ENCODE data around the gene RPL26. TPM values are rescaled to one million over a fixed set of nuclear protein-coding genes. Genes with fewer than 3 reads are reported as not detected.

Gene RPL26
- 3,054 and 3,660 TPM in 2 replicates for total RNA-seq (2014; rRNA removed; shearing (Covaris generic))

DNA sequence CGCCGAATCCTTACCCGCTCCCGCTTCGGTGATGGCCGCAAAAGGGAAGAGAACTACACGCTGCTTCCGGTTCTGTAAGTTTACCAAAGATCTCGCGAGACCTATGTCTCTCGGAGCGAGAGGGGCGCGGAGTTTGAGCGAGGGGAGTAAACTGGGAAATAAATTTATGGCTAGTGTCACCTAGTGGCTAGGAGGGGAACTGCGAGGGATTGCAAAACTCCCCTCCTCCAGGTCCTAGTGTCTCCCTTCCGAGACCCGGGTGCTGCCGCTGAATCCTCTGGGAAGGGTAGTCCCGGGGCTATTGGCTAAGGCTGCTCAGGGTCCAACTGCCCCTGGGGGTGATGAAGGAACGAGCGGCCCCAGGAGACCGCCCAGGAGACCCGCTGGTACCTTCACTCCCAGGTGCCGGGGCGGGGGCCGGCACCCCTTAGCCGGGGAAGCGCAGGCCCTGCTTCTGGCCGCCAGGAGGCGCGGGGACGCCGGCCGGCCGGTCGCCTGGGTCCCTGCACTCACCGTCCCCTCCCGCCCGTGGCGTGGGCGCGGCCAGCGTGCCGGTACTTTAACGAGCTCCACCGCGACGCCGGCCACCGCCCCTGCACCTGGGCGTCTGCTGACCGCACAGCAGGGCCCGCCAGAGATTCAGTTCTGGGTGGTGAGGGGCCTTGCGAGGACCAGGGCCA, at the start of gene RPL26:
TSS of gene RPL26 (minus strand) at position 51 of the 680 bp plus-strand sequence. CDS start 883 bp downstream, outside the sequence.
- Histone ChIP-seq H3K4me3 (peak within 1 kb of the TSS; percentile 74), H3K9me3 (replicated peaks) (no peaks in the 10 kb centered on the region), H3K4me1 (no peaks in the 10 kb centered on the region), H3K27ac (peak within 1 kb of the TSS; percentile 80), H3K36me3 (peaks cover 43% of the 10 kb centered on the region), H3K27me3 (no peaks in the 10 kb centered on the region)
- peak; percentile 94 to 97 for DNase-seq

DNA sequence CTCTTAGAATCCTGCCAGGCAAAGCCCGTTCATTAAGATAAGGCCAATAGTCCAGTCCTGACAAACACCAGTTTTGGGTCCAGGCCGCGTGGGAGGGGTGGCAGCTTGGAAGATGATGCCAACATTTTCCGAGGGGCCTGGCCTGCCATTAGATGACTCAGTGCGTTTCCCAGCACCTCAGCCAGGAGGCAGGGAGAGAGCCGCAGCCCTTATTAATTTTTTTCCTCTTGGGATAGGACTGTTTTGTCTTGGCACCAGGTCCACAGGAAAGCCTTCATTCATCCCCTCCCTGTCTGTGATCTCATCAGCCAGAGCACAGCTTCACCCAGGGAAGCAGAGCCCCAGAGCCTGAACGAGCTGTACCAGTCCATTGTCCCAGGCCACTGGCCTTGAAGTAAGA, 48.0 kb upstream of the RPL26 start:
- Histone ChIP-seq H3K4me1 (no peaks in the 10 kb centered on the region), H3K27me3 (no peaks in the 10 kb centered on the region), H3K36me3 (no peaks in the 10 kb centered on the region), H3K9me3 (replicated peaks) (no peaks in the 10 kb centered on the region), H3K4me3 (no peak overlapping the region), H3K27ac (no peak overlapping the region)
- DNase-seq: no peak

DNA sequence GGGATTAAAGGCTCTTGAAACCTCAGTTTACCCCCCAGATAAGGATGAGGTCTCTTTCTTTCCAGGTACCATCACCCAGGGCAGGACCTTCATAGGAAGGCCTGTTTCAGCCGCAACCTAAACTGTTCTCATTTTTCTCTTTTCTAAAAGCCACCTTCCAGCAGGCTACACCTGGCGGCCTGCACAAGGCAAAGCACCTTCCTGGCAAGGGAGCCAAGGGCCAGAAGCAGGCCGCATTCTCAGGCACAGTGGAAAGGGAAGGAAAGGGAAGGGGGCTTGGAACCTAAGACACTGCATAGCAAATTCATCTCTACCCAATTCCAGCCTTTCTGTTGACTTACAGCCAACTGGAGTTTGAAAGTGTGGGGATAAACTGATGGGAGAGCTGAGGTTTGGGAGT, 43.8 kb upstream of the RPL26 start:
- H3K27ac ChIP-seq: no peak overlapping the region
- DNase-seq: no peak
- no peak overlapping the region for H3K4me3 ChIP-seq
- H3K36me3 ChIP-seq: no peaks in the 10 kb centered on the region
- no peaks in the 10 kb centered on the region for H3K27me3 ChIP-seq
- H3K4me1 ChIP-seq: no peaks in the 10 kb centered on the region
- no peaks in the 10 kb centered on the region for H3K9me3 ChIP-seq (replicated peaks)

DNA sequence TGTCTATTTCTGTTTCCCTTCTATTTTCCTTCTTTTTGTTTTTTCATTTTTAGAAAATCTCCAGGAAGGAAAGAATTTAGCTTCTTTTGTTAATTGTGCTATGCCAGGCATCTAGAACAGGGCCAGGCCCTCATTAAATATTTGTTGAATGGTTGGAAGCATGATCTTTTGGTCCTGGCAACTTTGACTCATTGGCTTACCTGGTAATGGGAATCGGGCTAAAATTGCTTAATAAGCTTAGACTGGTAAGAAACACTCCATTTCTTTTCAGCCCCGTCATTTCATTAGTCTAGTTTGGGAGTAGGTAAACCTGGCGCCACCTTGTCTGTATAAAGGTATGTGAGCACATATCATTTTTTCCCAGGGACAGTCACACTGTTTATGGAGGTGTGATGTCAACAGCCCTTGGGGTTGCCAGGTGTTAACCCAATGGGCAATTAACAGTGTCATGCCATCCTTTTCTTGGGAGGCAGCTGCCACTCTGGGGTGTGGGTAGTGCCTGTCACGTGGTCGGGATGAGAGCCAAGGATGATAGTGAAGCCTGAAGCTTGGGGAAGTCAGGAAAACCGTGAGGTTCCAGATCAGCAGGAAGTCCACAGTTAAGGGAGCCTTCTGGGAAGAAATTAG, 43.2 kb upstream of the RPL26 start:
- Histone ChIP-seq H3K4me3 (no peak overlapping the region), H3K27ac (no peak overlapping the region), H3K27me3 (no peaks in the 10 kb centered on the region), H3K4me1 (no peaks in the 10 kb centered on the region), H3K9me3 (replicated peaks) (no peaks in the 10 kb centered on the region), H3K36me3 (no peaks in the 10 kb centered on the region)
- peak in 1 of 2 experiments; percentile 7 for DNase-seq

DNA sequence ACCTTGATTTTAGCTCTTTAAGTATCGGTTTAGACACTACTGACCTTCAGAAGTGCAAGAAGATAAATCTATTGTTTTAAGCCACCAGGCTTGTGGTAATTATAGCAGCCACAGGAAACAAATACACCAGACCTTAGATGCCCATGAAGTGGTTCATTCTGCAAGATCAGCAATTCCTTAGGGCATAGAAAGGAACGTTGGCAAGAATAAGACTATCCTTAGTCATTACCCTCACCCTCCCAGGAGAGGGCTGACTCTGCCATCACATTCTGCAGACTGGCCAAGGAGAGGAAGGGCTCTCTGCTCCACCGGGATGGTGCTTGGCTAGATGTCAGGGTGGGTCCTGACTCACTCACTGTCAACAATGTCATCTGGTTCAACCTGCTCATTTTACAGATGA, 38.6 kb upstream of the RPL26 start:
- H3K9me3 ChIP-seq (replicated peaks): no peaks in the 10 kb centered on the region
- H3K27ac ChIP-seq: no peak overlapping the region
- no peaks in the 10 kb centered on the region for H3K27me3 ChIP-seq
- no peak for DNase-seq
- H3K36me3 ChIP-seq: no peaks in the 10 kb centered on the region; the same call in 1 of the 2 replicates
- H3K4me3 ChIP-seq: no peak overlapping the region
- no peaks in the 10 kb centered on the region for H3K4me1 ChIP-seq

DNA sequence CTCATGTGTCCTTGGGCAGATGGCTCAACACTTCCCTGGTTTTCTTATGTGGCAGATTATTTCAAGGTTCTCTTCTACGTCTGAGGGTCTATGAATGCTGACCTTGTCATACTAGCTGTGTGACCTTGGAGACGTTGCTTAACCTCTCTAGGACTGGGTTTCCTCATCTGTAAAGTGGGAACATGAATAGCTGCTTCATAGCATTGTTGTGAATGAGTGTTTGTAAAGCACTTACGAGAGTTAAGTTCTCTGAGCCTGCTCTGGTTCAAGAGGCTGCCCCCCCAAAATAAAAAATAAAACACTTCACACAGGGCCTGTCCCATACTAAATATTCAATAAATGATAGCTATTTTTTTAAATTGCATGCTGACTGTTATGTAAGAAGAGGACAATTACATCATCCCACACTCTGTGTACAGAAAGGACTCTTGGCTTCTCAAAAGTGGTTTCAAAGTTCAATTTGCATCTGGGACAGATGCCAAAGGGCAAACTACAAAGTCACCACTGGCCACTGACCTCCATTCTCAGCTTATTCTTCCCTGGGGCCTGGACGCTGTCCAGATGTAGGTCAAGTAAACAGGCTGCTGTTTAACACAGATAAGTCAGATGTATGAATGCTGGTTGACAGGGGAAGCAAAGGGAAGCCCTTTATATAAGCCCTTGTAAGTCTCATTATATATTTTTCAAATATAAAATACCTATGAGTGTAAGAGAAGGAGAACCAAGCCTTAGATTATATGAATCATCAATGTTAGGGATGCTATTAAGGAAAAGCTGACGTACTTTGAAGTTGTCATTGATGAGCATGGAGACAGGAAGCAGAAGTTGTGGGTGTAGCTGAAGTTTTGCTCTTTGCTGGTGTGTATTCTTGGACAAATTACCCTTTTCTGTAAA, 37.3 kb upstream of the RPL26 start:
- no peak for DNase-seq

DNA sequence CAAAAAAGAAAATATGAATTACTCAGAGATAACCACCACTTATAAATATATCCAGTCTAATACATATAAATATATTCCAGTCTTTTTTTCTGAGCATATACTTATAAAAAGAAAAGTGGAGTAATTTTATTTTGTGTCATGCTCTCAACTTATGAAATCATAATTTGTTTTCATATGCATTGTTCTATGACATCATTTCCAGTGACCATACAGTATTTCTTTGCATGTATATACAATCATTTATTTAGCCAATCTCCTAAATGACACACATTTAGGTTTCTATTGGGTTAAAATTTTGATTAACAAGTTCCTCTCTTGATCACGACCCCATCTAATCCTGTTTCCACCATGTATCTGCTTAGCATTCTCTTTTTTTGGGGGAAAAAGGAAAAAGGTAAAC, 36.3 kb upstream of the RPL26 start:
- DNase-seq: no peak
- Histone ChIP-seq H3K4me1 (no peaks in the 10 kb centered on the region), H3K27me3 (no peaks in the 10 kb centered on the region), H3K36me3 (no peaks in the 10 kb centered on the region; the same call in 1 of the 2 replicates), H3K9me3 (replicated peaks) (no peaks in the 10 kb centered on the region), H3K4me3 (no peak overlapping the region), H3K27ac (no peak overlapping the region)

More for the DNA sequence above, 37.3 kb upstream of the RPL26 start:
- Histone ChIP-seq H3K4me1 (no peaks in the 10 kb centered on the region), H3K9me3 (replicated peaks) (no peaks in the 10 kb centered on the region), H3K27me3 (no peaks in the 10 kb centered on the region), H3K27ac (no peak overlapping the region), H3K4me3 (no peak overlapping the region), H3K36me3 (no peaks in the 10 kb centered on the region; the same call in 1 of the 2 replicates)

DNA sequence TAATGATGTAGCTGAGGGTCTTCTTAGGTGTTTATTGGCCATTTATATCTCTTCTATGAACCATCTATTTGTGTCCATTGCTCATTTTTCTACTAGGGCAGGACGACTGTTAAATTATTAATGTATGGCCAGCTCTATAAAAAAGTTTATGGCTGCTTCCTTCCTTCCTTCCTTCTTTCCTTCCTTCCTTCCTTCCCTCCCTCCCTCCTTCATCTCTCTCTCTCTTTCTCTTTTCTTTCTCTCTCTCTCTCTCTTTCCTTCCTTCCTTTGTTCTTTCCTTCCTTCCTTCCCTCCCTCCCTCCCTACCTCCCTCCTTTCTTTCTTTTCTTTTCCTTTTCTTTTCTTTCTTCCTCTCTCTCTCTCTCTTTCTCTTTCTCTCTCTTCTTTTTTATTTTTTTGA, 35.5 kb upstream of the RPL26 start:
- no peak for DNase-seq
- no peaks in the 10 kb centered on the region; the same call in 1 of the 2 replicates for H3K36me3 ChIP-seq
- no peak overlapping the region for H3K4me3 ChIP-seq
- H3K9me3 ChIP-seq (replicated peaks): no peaks in the 10 kb centered on the region
- no peaks in the 10 kb centered on the region for H3K27me3 ChIP-seq
- no peaks in the 10 kb centered on the region for H3K4me1 ChIP-seq
- H3K27ac ChIP-seq: no peak overlapping the region

DNA sequence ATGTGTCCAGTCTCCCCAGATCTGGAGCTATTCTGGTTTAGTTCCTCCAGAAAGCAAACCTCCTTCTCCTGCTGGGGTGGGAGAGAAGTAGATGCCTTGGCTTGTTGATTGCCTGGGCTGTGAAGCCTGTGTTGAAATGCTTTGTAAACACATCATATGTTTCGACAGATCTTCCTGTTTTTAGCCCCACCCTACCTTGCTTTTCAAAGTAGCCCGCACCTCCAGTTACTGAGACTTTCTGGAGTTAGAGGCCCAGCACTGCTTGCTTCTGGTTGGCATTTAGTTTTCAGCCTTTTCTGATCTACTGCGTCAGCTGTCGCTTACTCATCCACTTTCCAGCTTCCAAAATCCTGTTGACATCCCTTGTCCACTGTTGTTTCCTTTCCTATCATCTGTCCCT, 34.8 kb upstream of the RPL26 start:
- Histone ChIP-seq H3K27ac (no peak overlapping the region), H3K27me3 (no peaks in the 10 kb centered on the region), H3K9me3 (replicated peaks) (no peaks in the 10 kb centered on the region), H3K36me3 (no peaks in the 10 kb centered on the region; the same call in 1 of the 2 replicates), H3K4me3 (no peak overlapping the region), H3K4me1 (no peaks in the 10 kb centered on the region)
- DNase-seq: no peak

DNA sequence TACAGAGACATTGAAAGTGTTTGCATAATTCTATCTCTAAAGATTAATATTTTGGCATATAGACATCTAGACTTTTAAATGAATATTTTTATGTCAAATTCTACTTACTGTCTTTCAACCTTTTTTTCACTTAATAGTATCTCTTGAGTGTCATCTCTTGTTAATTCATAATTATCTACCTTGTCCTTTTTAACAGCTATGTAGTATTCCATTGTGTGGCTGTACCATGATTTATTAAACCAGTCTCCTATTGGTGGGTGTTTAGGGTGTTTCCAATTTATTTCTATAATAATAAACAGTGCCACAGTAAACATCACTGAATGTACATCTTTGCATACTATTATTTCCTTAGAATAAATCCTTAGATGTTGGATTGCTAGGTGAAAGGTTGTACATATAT, 30.9 kb upstream of the RPL26 start:
- DNase-seq: no peak
- Histone ChIP-seq H3K4me1 (no peaks in the 10 kb centered on the region), H3K4me3 (no peak overlapping the region), H3K9me3 (replicated peaks) (no peaks in the 10 kb centered on the region), H3K36me3 (no peaks in the 10 kb centered on the region), H3K27me3 (no peaks in the 10 kb centered on the region), H3K27ac (no peak overlapping the region)

DNA sequence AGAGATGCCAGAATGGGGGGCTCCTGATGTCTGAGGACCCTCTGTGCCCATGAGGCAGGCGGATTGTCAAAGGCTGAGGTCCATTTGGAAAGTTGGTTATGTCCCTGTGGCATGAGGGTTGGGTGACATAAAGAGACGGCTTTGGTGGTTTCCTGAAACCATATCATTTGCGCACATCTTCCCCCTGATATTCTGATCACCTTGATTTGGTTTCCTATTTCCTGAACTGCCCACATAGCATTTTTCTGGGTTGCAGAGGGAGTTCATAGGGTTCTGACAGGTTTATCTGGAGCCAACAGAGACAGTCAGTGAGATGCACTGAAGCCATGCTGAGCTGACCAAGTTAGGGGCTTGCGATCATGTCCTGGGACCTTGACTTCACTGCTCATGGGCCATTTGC, 30.3 kb upstream of the RPL26 start:
- Histone ChIP-seq H3K9me3 (replicated peaks) (no peaks in the 10 kb centered on the region), H3K36me3 (no peaks in the 10 kb centered on the region), H3K4me3 (no peak overlapping the region), H3K4me1 (no peaks in the 10 kb centered on the region), H3K27me3 (no peaks in the 10 kb centered on the region), H3K27ac (no peak overlapping the region)
- DNase-seq: no peak

DNA sequence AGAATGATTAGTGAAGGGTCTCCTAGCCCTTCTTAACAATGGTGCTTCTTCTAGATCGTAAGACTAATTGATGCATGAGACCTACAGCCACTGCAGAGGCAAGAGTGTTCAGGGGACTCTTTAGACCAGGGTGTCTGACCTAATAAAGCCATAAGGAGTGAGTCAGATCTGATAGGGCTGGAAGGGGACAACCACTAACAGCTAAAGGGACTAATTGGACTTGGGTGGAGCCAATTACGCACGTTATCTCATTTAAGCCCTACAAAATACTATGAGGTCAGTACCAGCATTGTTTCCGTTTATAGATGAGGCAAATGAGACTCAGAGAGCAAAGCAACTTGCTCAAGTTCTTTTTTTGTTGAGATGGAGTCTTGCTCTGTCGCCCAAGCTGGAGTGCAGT, 29.1 kb upstream of the RPL26 start:
- no peak overlapping the region for H3K27ac ChIP-seq
- H3K27me3 ChIP-seq: no peaks in the 10 kb centered on the region
- no peaks in the 10 kb centered on the region for H3K9me3 ChIP-seq (replicated peaks)
- no peaks in the 10 kb centered on the region for H3K36me3 ChIP-seq
- DNase-seq: no peak
- no peaks in the 10 kb centered on the region for H3K4me1 ChIP-seq
- no peak overlapping the region for H3K4me3 ChIP-seq

DNA sequence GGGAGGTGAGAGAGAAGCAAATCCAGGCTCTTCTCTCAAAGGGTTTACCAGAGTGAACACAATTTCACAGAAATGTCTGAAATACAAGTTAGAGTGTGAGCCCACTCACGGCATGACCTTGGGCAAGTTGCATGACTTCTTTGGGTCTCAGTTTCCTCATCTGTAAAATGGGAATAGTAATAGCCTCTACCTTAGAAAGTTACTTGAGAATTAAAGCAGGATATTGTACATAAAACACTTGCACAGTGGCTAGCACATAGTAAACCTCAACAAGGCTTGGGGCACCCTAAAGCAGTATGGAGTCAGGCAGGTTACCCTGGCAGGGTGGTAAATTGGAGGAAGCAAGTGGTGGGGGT, 27.9 kb upstream of the RPL26 start:
- Histone ChIP-seq H3K27me3 (no peaks in the 10 kb centered on the region), H3K4me3 (no peak overlapping the region), H3K36me3 (no peaks in the 10 kb centered on the region), H3K27ac (no peak overlapping the region), H3K9me3 (replicated peaks) (no peaks in the 10 kb centered on the region), H3K4me1 (0 out of 2 replicates have a peak, but pooled peaks cover 2% of the 10 kb centered on the region)
- no peak for DNase-seq

DNA sequence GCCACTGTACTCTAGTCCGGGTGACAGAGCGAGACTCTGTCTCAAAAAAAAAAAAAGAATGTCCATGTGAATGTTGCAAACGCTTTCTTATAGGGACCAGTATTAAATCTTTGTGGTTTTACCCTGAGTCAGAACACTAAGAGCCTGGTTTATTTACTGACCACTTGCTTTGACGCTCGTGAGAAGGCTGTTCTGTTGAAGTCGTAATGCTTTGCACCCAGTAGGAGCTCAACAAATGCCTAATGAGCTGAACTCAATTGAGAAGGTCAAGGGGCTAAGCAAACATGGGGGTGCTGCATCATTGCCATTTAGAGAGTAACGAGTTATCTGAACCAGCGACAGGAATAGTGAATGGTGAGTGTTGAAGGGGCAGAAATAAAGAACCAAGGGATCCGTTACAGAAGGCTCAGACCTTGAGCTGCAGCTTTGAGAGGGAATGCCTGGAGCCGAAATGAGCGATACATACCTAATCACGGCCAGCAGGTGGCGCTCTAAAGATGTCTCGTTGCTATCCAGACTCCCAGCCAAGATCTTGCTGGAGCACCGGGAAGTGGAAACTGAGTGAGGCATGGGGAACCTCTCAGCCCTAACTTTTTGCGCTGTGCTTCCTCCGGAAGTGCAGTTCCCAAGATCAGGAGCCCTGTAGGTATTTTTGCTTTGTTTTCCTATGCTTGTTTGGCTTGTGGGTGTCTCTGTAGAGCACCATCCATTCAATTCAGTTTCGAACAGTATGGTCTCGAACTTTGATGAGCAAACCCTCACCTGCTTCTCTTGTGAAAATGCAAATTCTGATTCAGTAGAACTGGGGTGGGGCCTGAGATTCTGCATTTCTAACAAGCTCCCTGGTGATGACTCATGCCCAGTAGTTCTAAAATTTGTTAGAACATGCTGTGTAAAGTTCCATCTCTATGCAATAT, 27.2 kb upstream of the RPL26 start:
- Histone ChIP-seq H3K4me1 (peaks cover 6% of the 10 kb centered on the region; the same call in 1 of the 2 replicates), H3K27ac (no peak overlapping the region), H3K27me3 (no peaks in the 10 kb centered on the region), H3K9me3 (replicated peaks) (no peaks in the 10 kb centered on the region), H3K36me3 (no peaks in the 10 kb centered on the region), H3K4me3 (no peak overlapping the region)
- peak; percentile 69 to 86 for DNase-seq
